Smooth muscle cell (in vitro differentiated cells): ENCODE data around the gene ARHGAP22. TPM values are rescaled to one million over a fixed set of nuclear protein-coding genes. Genes with fewer than 3 reads are reported as not detected.

Source experiments
- DNase-seq: peaks from one replicate; lab custom pipeline; 2025; ENCODE audit not compliant: unreplicated experiment; lab: John Stamatoyannopoulos, UW
- H2AFZ ChIP-seq: fragments of 200-600 bp; sonication (generic); 2 replicates; pipeline ENCODE4 v1.6.0; 2016; ENCODE audit warnings: antibody characterized with exemption, low read depth, mild to moderate bottlenecking
- H3F3A ChIP-seq: fragments of 200-600 bp; sonication (generic); 2 replicates; pipeline ENCODE4 v1.6.0; 2017; ENCODE audit warnings: antibody characterized with exemption, low read depth
- H3K27ac ChIP-seq: fragments of 200-600 bp; sonication (generic); 2 replicates; pipeline ENCODE4 v1.5.1; 2016; ENCODE audit warnings: low read depth, mild to moderate bottlenecking
- H3K27me3 ChIP-seq: fragments of 200-600 bp; sonication (generic); 2 replicates; pipeline ENCODE4 v1.6.1; 2016; ENCODE audit warnings: low read depth, mild to moderate bottlenecking
- H3K36me3 ChIP-seq: fragments of 200-600 bp; sonication (generic); 2 replicates; pipeline ENCODE4 v1.5.1; 2016; ENCODE audit warnings: low read depth
- H3K4me1 ChIP-seq: fragments of 200-600 bp; sonication (generic); 2 replicates; pipeline ENCODE4 v1.5.1; 2016; ENCODE audit warnings: low read depth
- H3K4me2 ChIP-seq: fragments of 200-600 bp; sonication (generic); 2 replicates; pipeline ENCODE4 v1.6.0; 2016; ENCODE audit warnings: mild to moderate bottlenecking
- H3K4me3 ChIP-seq: fragments of 200-600 bp; sonication (generic); 2 replicates; pipeline ENCODE4 v1.5.1; 2016; ENCODE audit warnings: mild to moderate bottlenecking
- H3K79me2 ChIP-seq: fragments of 200-600 bp; sonication (generic); 2 replicates; pipeline ENCODE4 v1.6.0; 2016; ENCODE audit warnings: low read depth, mild to moderate bottlenecking
- H3K9ac ChIP-seq: fragments of 200-600 bp; sonication (generic); 2 replicates; pipeline ENCODE4 v1.6.0; 2016; ENCODE audit warnings: low read depth
- H3K9me3 ChIP-seq: fragments of 200-600 bp; sonication (generic); replicated peaks from 2 replicates; pipeline ENCODE4 v1.5.1; 2016; ENCODE audit warnings: low read depth
- H4K20me1 ChIP-seq: fragments of 200-600 bp; sonication (generic); 2 replicates; pipeline ENCODE4 v1.6.0; 2016; ENCODE audit warnings: low read depth
- WGBS: methylation state at CpG from one replicate; pipeline ENCODE4 v1.1.7; 2016; ENCODE audit warnings: low lambda C conversion rate; 5-methylcytosine and 5-hydroxymethylcytosine counted together
- polyA plus RNA-seq: library from polyadenylated mRNA; unstranded; fragments of >200 nt; fragmentation: Nextera tagmentation; extraction: Ambion mirVana; gene quantifications from 2 replicates; pipeline ENCODE4 v1.2.1, GENCODE V29; 2016
- total RNA-seq: library from RNA; depleted of rRNA; stranded (reverse); fragments of >200 nt; gene quantifications from 2 replicates; pipeline ENCODE4 v1.2.3, GENCODE V29; 2014
- TF ChIP-seq, protein P1 (sequence below): fragments of 200-600 bp; sonication (generic); IDR thresholded peaks from 2 replicates; pipeline ENCODE4 v1.5.1; 2017; ENCODE audit warnings: borderline replicate concordance, mild to moderate bottlenecking, antibody characterized with exemption; ENCODE audit not compliant: insufficient read depth, poor library complexity, severe bottlenecking

The ARHGAP22 gene
- total and polyA plus RNA-seq, 2 experiments from 2014 or later, result 1.8 to 8.8 TPM

DNA sequence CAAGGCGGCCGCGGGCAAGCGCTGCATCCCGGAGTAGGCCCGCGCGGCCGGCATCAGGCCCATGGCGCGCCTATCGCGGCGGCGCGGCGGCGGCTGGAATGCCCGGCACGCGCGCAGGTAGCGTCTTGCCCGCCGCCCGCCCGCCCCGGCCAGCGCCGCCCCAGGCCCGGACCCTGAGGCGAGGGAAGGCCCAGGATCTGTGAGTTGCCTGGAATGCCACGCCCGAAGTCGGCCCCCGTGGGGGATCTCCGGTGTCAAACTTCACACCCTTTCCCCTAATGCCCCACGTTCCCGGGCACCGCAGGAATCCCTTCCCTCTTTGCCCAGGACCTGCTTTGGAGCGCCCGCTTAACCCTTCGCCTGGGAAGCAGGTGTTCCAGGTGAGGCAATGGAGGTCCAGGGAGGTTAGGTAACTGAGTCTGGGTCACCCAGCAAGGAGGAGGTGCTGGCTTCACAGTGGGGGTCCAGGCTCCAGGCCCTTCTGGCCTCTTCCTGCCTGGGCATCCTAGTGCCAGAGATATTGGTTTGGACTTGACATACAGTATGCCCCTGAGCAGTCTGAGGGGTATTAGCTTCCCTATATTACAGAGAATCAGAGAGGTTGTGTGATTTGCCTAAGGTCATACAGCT, 138.1 kb downstream of the ARHGAP22 start:
- H3K27ac ChIP-seq, result no peak overlapping the region
- no peak overlapping the region for H2AFZ ChIP-seq
- no peaks in the 10 kb centered on the region for H3K9me3 ChIP-seq
- H3K9ac ChIP-seq, result no peak overlapping the region
- DNase-seq, result no peak
- H3F3A ChIP-seq, result no peaks in the 10 kb centered on the region
- H3K27me3 ChIP-seq, result peaks cover 21% of the 10 kb centered on the region
- TF ChIP-seq, protein P1, sequence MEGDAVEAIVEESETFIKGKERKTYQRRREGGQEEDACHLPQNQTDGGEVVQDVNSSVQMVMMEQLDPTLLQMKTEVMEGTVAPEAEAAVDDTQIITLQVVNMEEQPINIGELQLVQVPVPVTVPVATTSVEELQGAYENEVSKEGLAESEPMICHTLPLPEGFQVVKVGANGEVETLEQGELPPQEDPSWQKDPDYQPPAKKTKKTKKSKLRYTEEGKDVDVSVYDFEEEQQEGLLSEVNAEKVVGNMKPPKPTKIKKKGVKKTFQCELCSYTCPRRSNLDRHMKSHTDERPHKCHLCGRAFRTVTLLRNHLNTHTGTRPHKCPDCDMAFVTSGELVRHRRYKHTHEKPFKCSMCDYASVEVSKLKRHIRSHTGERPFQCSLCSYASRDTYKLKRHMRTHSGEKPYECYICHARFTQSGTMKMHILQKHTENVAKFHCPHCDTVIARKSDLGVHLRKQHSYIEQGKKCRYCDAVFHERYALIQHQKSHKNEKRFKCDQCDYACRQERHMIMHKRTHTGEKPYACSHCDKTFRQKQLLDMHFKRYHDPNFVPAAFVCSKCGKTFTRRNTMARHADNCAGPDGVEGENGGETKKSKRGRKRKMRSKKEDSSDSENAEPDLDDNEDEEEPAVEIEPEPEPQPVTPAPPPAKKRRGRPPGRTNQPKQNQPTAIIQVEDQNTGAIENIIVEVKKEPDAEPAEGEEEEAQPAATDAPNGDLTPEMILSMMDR, result no peak
- H3K4me2 ChIP-seq, result peak overlapping the region; percentile 58
- peaks cover 14% of the 10 kb centered on the region for H3K4me1 ChIP-seq
- H4K20me1 ChIP-seq, result no peaks in the 10 kb centered on the region
- H3K4me3 ChIP-seq, result peak overlapping the region; percentile 16
- WGBS, result 28% methylated on average over 25 of the region's 43 CpGs
- no peaks in the 10 kb centered on the region for H3K79me2 ChIP-seq
- no peaks in the 10 kb centered on the region for H3K36me3 ChIP-seq

DNA sequence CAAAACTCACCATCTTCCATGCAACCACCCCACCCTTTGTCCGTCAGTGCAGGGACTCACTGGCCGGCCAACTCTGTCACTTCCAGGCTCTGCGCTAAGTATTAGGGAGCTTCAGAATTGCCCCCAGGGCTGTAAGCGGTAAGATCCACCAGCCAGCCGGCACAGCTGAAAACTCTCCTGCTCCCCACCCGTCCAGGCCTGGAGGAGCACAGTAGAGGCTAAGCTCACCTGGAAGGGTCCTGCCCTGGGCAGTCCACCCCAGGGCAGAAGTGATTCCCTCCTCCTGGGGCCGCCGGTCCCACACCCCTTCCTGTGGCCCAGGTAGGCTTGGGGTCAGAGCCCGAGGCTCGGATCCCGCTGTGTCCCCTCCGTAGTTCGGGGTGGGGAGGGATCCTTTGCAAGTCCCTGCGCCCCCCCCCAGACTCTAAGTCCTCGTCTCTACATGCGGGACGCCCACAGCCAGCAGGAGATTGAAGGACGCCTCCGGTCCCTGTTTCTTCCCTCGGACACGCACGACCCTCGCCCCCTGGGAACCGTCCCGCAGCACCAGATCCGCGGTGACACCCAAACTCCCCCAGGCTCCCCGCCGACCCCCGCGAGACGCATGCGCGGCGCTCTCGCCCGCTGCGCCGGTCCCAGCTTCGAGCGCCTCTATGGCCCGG, 138.9 kb downstream of the ARHGAP22 start:
- H4K20me1 ChIP-seq, result no peaks in the 10 kb centered on the region
- H3K4me1 ChIP-seq, result peaks cover 14% of the 10 kb centered on the region
- TF ChIP-seq, protein P1, result no peak
- H3K4me2 ChIP-seq, result peak overlapping the region; percentile 71
- WGBS, result 30% methylated on average over 26 of the region's 42 CpGs
- no peaks in the 10 kb centered on the region for H3K79me2 ChIP-seq
- H3F3A ChIP-seq, result no peaks in the 10 kb centered on the region
- no peak overlapping the region for H2AFZ ChIP-seq
- no peak for DNase-seq
- no peaks in the 10 kb centered on the region for H3K9me3 ChIP-seq
- peak overlapping the region; percentile 24 for H3K4me3 ChIP-seq
- H3K9ac ChIP-seq, result no peak overlapping the region
- no peak overlapping the region for H3K27ac ChIP-seq
- H3K27me3 ChIP-seq, result peaks cover 21% of the 10 kb centered on the region
- no peaks in the 10 kb centered on the region for H3K36me3 ChIP-seq

DNA sequence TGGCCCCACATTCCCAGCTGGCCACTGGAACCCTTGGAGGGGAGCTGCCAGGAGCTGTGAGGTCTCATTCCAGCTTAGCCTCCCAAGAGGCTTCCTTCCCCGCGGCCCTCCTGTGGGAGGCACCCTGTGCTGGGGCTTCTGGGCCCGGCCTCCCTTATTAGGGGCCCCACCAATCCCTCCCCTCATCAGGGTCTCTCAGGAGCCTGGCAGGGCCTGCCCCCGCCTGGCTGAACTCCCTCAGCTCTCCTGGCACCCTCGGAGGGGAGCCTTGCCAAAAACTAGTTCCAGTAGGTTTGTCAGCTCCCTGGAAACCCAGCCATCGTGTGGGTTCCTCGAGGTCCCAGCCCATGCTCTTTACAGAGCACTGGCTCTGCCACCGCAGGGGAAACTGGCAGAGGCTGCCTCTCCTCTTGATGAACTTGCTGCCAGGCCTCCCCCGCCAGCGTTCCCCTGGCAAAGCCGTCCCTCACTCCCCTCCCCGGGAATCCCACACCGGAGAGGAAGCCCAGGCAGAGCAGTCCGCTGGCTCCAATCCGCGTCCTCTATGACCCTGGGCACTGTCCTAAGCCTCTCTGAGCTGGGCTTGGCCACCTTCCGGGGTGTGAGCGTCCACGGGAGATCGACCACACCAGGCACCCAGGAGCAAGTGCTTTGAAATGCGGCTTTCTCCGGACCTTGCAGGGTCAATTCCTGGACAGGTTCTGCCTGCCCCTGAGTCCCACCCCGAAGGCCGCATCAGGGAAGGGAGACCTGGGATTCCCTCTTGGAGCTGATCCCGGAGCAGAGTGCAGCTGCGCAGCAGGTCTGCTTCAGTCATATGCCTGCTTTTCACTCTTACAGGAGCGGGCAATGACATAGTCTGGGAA, 139.8 kb downstream of the ARHGAP22 start:
- H3K27ac ChIP-seq, result no peak overlapping the region
- no peak for DNase-seq

More for the DNA sequence above, 139.8 kb downstream of the ARHGAP22 start:
- Histone ChIP-seq H3K36me3 (no peaks in the 10 kb centered on the region), H3K4me1 (peaks cover 8% of the 10 kb centered on the region), H3K79me2 (no peaks in the 10 kb centered on the region), H3K4me3 (no peak overlapping the region), H2AFZ (no peak overlapping the region), H3K9me3 (no peaks in the 10 kb centered on the region), H3K27me3 (peaks cover 21% of the 10 kb centered on the region), H3K4me2 (no peak overlapping the region), H3K9ac (no peak overlapping the region), H3F3A (no peaks in the 10 kb centered on the region), H4K20me1 (no peaks in the 10 kb centered on the region)
- TF ChIP-seq, protein P1, result no peak
- 84% methylated on average over 27 of the region's 27 CpGs for WGBS
